ENCODE measurements around the gene TSEN2. TPM values are rescaled to one million over a fixed set of nuclear protein-coding genes. Genes with fewer than 3 reads are reported as not detected.

Gene TSEN2
- total RNA-seq, 2 donors from 2014 or later, result 15.3 to 16.8 TPM

- intact Hi-C loops (cut with DNase I), result loop anchor here in 1 of 2 donors (10.0 kb wide), 1 partner anchor 94 kb away; no protein-coding TSS in a partner anchor
- DNase-seq (no peak), ATAC-seq (no peak)
Measured at GRCh38 chr3:12560505-12561190, 76.4 kb downstream of the TSEN2 start.

GRCh38 chr3:12561397-12561796 is 77.1 kb downstream of the TSEN2 start:
- DNase-seq, result no peak
- no peak for ATAC-seq
- intact Hi-C loops (cut with DNase I), result loop anchor here in 1 of 2 donors (10.0 kb wide), 1 partner anchor 93 kb away; no protein-coding TSS in a partner anchor

GRCh38 chr3:12562451-12562850 is 78.2 kb downstream of the TSEN2 start:
- ATAC-seq (no peak), DNase-seq (no peak)
- intact Hi-C loops (cut with DNase I), result loop anchor here in 1 of 2 donors (10.0 kb wide), 1 partner anchor 92 kb away; no protein-coding TSS in a partner anchor

- intact Hi-C loops (cut with DNase I), result loop anchor here in 1 of 2 donors (10.0 kb wide), 1 partner anchor 88 kb away; no protein-coding TSS in a partner anchor
- DNase-seq (no peak), ATAC-seq (no peak)
Measured at GRCh38 chr3:12566976-12567375, 82.7 kb downstream of the TSEN2 start.

GRCh38 chr3:12568747-12569146 is 84.5 kb downstream of the TSEN2 start:
- intact Hi-C loops (cut with DNase I), result loop anchor here in 1 of 2 donors (10.0 kb wide), 1 partner anchor 86 kb away; no protein-coding TSS in a partner anchor

GRCh38 chr3:12569836-12570235 is 85.6 kb downstream of the TSEN2 start:
- no peak for ATAC-seq
- intact Hi-C loops (cut with DNase I), result loop anchor here in 1 of 2 donors (10.0 kb wide), 1 partner anchor 85 kb away; no protein-coding TSS in a partner anchor

More at GRCh38 chr3:12568747-12569146, 84.5 kb downstream of the TSEN2 start:
- ATAC-seq (no peak), DNase-seq (no peak)

GRCh38 chr3:12571986-12572385 is 87.7 kb downstream of the TSEN2 start:
- no peak for DNase-seq
- intact Hi-C loops (cut with DNase I), result no loop called here
- no peak for ATAC-seq

More at GRCh38 chr3:12569836-12570235, 85.6 kb downstream of the TSEN2 start:
- DNase-seq, result no peak

GRCh38 chr3:12574131-12574530 is 89.9 kb downstream of the TSEN2 start:
- intact Hi-C loops (cut with DNase I), result no loop called here
- no peak for ATAC-seq

GRCh38 chr3:12574661-12575060 is 90.4 kb downstream of the TSEN2 start:
- ATAC-seq, result peak; percentile 41 to 56
- intact Hi-C loops (cut with DNase I), result no loop called here
- peak; percentile 69 for DNase-seq

More at GRCh38 chr3:12574131-12574530, 89.9 kb downstream of the TSEN2 start:
- no peak for DNase-seq

- ATAC-seq (no peak), DNase-seq (no peak)
- intact Hi-C loops (cut with DNase I), result no loop called here
Measured at GRCh38 chr3:12577379-12577778, 93.1 kb downstream of the TSEN2 start.

- ATAC-seq (no peak), DNase-seq (no peak)
- intact Hi-C loops (cut with DNase I), result no loop called here
Measured at GRCh38 chr3:12578742-12579141, 94.5 kb downstream of the TSEN2 start.

GRCh38 chr3:12579456-12579855 is 95.2 kb downstream of the TSEN2 start:
- ATAC-seq, result no peak
- intact Hi-C loops (cut with DNase I), result no loop called here
- no peak for DNase-seq

GRCh38 chr3:12579905-12580304 is 95.6 kb downstream of the TSEN2 start:
- ATAC-seq (peak in 1 of 2 donors; percentile 25), DNase-seq (no peak)
- intact Hi-C loops (cut with DNase I), result no loop called here

GRCh38 chr3:12582730-12583129 is 98.5 kb downstream of the TSEN2 start:
- ATAC-seq (no peak), DNase-seq (no peak)
- intact Hi-C loops (cut with DNase I), result no loop called here

Other genes with a start within 250 kb of the TSEN2 start
- 10 to 100 TPM; 40.1 to 57.2 TPM for gene PPARG, start 195.4 kb upstream of the TSEN2 start, total RNA-seq
- not detected for gene MKRN2OS, start 61.0 kb downstream of the TSEN2 start, total RNA-seq
- gene MKRN2, start 72.6 kb downstream of the TSEN2 start, total RNA-seq, result 10 to 100 TPM; 23.9 to 31.7 TPM
- 100 to 1,000 TPM; 109 to 116 TPM for gene RAF1, start 179.6 kb downstream of the TSEN2 start, total RNA-seq